ENCODE results near the gene CHPF2.

Gene CHPF2

GRCh38 chr7:151235091-151235787 is 3.0 kb downstream of the CHPF2 start:
- DNase-seq, result no peak

- DNase-seq, result no peak
These were observed 4.1 kb downstream of the CHPF2 start for GRCh38 chr7:151236406-151236805.

- no peak for DNase-seq
These were observed 5.2 kb downstream of the CHPF2 start for GRCh38 chr7:151237244-151238189.

- DNase-seq, result no peak
These were observed 6.0 kb downstream of the CHPF2 start for GRCh38 chr7:151238190-151238810.

- DNase-seq, result no peak
These were observed 6.9 kb downstream of the CHPF2 start for GRCh38 chr7:151238924-151239836.

GRCh38 chr7:151239837-151240459 is 7.7 kb downstream of the CHPF2 start:
- DNase-seq, result no peak

GRCh38 chr7:151240536-151240935 is 8.3 kb downstream of the CHPF2 start:
- no peak for DNase-seq

GRCh38 chr7:151240942-151241754 is 8.9 kb downstream of the CHPF2 start:
- DNase-seq, result no peak

- DNase-seq, result no peak
These were observed 9.4 kb downstream of the CHPF2 start for GRCh38 chr7:151241755-151242096.

- no peak for DNase-seq
These were observed 10.1 kb downstream of the CHPF2 start for GRCh38 chr7:151242159-151243044.

GRCh38 chr7:151243045-151243349 is 10.7 kb downstream of the CHPF2 start:
- no peak for DNase-seq

- DNase-seq, result peak; percentile 39 to 78
These were observed 11.3 kb downstream of the CHPF2 start for GRCh38 chr7:151243408-151244195.

GRCh38 chr7:151244196-151244840 is 12.0 kb downstream of the CHPF2 start:
- peak; percentile 56 to 75 for DNase-seq

GRCh38 chr7:151244841-151245346 is 12.6 kb downstream of the CHPF2 start:
- no peak for DNase-seq

- DNase-seq, result peak; percentile 73 to 74
These were observed 13.2 kb downstream of the CHPF2 start for GRCh38 chr7:151245360-151246101.

- DNase-seq, result no peak
These were observed 14.0 kb downstream of the CHPF2 start for GRCh38 chr7:151246102-151246850.
